ENCODE measurements around the gene SIDT2.

SIDT2 gene

DNA sequence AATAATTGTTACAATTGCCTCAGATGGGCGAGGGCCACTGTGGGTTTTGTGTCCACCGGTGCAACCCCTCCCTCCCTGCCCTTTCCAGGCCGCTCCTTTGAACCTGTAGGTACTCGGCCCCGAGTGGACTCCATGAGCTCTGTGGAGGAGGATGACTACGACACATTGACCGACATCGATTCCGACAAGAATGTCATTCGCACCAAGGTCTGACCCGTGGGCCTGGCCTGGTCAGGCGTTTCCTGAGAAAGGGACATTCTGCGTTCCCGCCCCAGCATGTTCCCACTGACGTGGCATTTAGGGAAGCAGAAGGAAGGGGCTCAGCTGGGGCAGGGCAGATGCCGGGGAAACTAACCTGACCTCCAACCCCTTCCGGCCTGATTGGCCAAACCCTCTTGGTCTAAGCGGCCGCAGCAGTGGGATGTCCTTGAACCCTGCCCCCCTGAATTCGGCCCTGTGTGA lies 10.1 kb downstream of the SIDT2 start:
- DNase-seq (ENCODE audit: low read depth, low spot score), result no peak
- no peak overlapping the region for H3K4me3 ChIP-seq (ENCODE audit: low read depth, low read length)
- TF ChIP-seq, protein P1, sequence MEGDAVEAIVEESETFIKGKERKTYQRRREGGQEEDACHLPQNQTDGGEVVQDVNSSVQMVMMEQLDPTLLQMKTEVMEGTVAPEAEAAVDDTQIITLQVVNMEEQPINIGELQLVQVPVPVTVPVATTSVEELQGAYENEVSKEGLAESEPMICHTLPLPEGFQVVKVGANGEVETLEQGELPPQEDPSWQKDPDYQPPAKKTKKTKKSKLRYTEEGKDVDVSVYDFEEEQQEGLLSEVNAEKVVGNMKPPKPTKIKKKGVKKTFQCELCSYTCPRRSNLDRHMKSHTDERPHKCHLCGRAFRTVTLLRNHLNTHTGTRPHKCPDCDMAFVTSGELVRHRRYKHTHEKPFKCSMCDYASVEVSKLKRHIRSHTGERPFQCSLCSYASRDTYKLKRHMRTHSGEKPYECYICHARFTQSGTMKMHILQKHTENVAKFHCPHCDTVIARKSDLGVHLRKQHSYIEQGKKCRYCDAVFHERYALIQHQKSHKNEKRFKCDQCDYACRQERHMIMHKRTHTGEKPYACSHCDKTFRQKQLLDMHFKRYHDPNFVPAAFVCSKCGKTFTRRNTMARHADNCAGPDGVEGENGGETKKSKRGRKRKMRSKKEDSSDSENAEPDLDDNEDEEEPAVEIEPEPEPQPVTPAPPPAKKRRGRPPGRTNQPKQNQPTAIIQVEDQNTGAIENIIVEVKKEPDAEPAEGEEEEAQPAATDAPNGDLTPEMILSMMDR (IDR thresholded peaks at IDR 0.05; ENCODE audit: low read depth, low read length), result no peak
- in situ Hi-C loops (cut with HindIII; ENCODE audit: low sequenced_read_pairs), result no loop called here

- DNase-seq (ENCODE audit: low read depth, low spot score), result no peak
- in situ Hi-C loops (cut with HindIII; ENCODE audit: low sequenced_read_pairs), result no loop called here
- H3K4me3 ChIP-seq (ENCODE audit: low read depth, low read length), result no peak overlapping the region
- TF ChIP-seq, protein P1 (IDR thresholded peaks at IDR 0.05; ENCODE audit: low read depth, low read length), result no peak
These were observed 10.8 kb downstream of the SIDT2 start for GRCh38 chr11:117189191-117189940.

- TF ChIP-seq, protein P1 (IDR thresholded peaks at IDR 0.05; ENCODE audit: low read depth, low read length), result no peak
- H3K4me3 ChIP-seq (ENCODE audit: low read depth, low read length), result no peak overlapping the region
- in situ Hi-C loops (cut with HindIII; ENCODE audit: low sequenced_read_pairs), result no loop called here
- no peak for DNase-seq (ENCODE audit: low read depth, low spot score)
These were observed 11.5 kb downstream of the SIDT2 start for GRCh38 chr11:117189941-117190544.

GRCh38 chr11:117191680-117192400 lies 13.3 kb downstream of the SIDT2 start:
- TF ChIP-seq, protein P1 (IDR thresholded peaks at IDR 0.05; ENCODE audit: low read depth, low read length), result no peak
- H3K4me3 ChIP-seq (ENCODE audit: low read depth, low read length), result no peak overlapping the region
- DNase-seq (ENCODE audit: low read depth, low spot score), result no peak
- in situ Hi-C loops (cut with HindIII; ENCODE audit: low sequenced_read_pairs), result no loop called here

GRCh38 chr11:117192401-117192875 lies 13.9 kb downstream of the SIDT2 start:
- DNase-seq (ENCODE audit: low read depth, low spot score), result no peak
- in situ Hi-C loops (cut with HindIII; ENCODE audit: low sequenced_read_pairs), result no loop called here
- TF ChIP-seq, protein P1 (IDR thresholded peaks at IDR 0.05; ENCODE audit: low read depth, low read length), result no peak
- no peak overlapping the region for H3K4me3 ChIP-seq (ENCODE audit: low read depth, low read length)

GRCh38 chr11:117193130-117194020 lies 14.8 kb downstream of the SIDT2 start:
- DNase-seq (ENCODE audit: low read depth, low spot score), result no peak
- H3K4me3 ChIP-seq (ENCODE audit: low read depth, low read length), result no peak overlapping the region
- in situ Hi-C loops (cut with HindIII; ENCODE audit: low sequenced_read_pairs), result no loop called here
- TF ChIP-seq, protein P1 (IDR thresholded peaks at IDR 0.05; ENCODE audit: low read depth, low read length), result no peak

All from astrocyte of the spinal cord (primary cell).